Kidney capillary endothelial cell (primary cell): ENCODE results near the gene PRELP.
"Not testable (repeated sequence)": the region's sequence is repeated elsewhere in the genome, so short reads cannot be mapped to it uniquely, and the experiment has no call there.

Experiments
- DNase-seq: peaks from one replicate; pipeline ENCODE4 v3.0.0-alpha.2; 2018; ENCODE audit warnings: low spot score

PRELP gene

DNA sequence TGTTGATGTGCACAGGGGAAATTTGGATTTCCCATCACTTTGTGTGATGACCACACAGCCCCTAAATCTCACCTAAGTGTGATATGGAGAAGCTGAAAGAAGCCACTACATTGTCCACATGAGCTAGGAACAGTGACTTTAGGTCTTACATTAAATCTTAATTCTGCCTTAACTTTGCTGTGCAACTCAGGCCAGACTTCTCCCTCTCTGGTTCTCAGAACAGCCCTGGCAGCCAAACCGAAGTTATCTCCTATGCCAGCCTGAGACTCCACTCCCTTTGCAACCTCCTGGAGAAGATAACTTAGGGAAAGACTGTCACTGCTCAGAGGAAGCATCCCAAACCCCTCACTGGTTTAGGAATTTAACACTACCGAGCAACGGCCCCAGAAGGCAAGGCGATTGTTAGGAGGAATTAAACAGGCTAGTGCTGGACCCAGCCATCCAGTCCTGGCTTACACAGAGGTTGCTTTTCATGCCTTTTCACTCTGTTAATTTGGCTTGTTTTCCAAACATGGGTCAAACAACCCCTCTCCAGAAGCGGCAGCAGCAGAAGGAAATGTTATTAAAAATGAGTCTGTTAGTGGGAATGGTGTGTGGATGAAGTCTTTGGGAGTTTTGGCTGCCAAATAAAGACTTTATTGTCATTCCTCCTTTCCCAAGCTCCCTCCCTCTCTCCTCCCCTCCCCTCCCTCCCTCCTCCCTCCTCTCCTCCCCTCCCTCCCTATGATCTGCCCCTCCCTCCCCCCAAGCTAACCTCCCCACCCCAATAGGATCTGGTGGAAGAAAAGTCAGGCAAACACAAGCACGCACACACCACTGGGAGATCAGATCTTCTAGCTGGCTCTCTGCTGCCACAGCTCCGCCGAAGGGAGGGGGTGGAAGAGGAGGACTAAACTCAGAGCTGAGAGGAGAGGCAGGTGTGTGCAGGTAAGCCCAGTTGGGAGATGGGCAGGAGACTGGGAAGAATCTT lies at the start of gene PRELP:
Gene PRELP, plus strand, starts transcription at position 795 of the 970 bp plus-strand sequence. CDS start 7,379 bp downstream, outside the sequence.
- no peak for DNase-seq

DNA sequence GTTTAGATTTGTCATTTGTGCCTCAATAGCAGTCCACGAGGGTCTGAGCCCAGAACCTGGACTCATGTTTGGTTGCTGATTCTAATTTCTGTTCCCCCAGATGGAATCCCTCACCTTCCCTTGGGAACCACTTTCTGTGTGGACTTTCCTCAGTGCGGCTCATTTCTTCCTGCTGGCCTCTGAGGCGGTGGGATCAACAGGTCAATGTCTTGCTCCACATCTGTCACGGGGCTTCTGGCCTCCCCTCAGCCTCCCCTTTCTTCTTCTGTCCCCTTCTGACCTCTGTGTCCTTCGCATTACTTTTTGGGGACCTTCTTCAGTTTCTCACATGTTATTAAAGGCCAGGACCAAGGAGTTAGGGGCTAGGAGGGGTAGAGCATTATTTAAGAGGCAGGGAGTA lies 49.2 kb upstream of the PRELP start:
- DNase-seq, result no peak

DNA sequence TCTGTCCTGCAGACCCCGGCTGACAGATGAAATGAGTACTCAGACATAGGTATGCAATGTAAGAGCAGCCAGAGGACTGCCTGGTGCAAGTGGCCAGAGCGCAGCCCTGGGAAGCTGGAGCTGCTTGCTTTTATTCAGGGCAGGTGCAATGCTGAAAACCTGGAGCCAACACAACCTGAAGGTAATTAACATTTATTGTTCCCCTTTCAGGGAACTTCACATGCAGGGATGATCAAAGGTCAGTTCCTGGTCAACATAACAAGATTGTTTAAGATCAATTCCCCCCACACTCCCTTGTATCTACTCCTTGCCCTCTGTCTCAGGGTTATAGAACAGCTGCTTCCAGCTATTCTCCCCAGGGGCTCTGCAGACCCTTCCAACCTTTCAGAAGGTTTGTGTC lies 48.7 kb upstream of the PRELP start:
- no peak for DNase-seq

DNA sequence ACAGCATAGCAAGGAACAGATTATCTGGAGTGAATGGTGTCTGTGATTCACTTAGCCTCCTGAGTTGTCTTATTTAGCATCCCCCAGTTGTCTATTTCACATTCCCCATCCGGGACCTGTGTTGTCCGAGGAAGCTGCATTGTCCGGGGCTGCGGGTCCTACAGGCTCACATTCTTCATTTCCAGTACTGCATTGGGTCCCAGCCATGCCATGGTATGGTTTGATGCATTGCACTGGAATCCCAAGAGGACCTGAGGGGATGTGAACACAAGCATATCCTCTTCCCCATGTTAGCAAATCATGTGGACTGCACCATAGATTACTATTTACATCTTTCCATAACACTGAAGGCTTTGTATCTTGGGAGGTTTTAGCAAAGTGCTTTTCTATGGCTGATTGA lies 48.2 kb upstream of the PRELP start:
- no peak for DNase-seq

DNA sequence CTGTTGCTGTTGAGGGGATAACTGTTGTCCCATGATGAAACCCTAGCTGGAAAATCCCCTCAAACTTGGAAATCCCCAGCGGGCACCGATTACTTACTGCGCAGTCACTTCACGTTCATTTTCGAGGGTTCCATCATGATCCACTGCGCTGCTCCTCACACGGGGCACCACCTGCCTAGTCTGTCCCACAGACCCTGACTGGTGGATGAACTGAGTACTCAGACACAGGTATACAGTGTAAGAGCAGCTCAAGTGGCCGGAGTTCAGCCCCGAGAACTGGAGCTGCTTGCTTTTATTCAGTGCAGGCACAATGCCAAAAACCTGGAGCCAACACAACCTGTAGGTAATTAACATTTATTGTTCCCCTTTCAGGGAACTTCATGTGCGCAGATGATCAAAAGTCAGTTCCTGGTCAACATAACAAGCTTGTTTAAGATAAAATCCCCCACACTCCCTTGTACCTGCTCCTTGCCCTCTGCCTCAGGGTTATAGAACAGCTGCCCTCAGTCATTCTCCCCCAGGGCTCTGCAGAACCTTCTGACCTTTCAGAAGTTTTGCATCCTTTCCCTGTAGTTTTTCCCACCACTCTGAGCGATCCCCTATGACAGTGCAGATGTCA lies 46.5 kb upstream of the PRELP start:
- DNase-seq, result no peak

DNA sequence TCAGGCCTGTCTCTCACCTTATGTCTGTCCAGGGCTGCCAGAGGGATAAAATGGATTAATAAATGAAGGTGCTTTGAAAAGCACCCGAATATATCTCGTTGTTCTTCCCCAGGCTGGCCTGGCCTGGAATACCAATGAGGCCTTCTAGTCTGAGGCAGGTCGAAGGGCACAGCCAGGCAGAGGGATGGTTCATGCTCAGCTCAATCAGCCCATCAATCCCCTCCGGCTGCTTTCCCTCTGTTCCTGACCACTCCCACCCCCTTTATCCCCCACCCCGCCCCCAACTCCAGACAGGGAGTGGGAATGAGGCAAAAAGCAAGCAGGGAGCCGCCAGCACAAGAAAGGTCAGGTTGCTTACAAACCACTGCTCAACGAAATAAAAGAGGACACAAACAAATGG lies 40.0 kb upstream of the PRELP start:
- DNase-seq, result no peak

DNA sequence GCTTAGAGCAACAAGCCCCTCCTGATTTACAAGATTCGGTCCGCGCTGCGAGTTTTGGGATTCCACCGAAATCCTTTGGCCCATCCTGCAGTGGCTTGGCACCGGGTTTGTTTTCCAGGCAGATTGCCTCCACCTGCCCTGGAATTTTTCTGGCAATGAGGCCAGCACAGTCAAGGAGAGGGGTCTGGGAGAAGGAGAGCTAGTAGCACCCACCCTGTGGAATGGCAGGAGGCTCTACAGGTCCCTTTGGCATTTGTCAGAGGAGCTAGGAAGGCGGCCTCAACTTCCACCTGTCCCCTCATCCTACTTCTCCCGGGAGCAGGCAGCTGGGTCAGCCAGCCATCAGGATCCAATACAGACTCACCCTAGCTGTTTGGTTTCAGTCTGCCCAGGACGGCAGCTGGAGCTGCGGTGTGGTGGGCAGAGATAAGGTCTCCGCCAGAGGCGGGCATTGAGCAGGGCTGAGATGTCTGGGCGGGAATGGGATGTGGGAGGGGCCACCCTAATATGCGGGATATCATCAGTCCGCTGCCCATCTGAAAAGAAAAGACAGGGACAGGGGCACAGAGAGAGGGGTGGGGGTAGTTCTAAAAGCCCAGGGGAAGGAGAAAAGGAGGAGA lies 37.8 kb upstream of the PRELP start:
- DNase-seq, result no peak

DNA sequence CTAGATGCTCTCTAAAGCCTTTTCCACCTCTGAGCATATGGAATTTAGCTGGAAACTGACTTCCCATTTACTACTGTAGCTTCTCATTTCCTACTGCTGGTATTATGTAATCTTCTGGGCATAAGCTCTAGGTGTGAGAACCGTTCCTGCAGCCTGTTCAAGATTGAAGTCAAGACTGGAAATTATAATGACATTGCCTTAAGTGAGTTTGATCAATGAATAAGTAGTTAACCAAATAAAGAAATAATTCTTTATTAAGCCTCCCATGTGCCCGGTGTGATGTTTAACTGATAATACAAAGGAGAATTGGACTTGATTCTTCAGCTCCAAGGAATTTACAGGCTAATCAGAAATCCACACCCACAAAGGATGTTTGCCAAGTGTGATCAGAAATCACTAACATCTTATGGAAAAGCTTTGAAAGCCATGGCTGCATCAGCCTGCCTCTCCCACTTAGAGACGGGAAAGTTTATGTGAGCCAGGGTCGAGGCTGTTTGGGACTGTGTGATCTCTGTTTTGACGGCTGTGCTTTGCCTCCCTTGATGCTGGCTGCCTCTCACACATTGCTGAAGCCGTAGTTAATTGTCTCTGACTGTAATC lies 36.4 kb upstream of the PRELP start:
- DNase-seq, result no peak

DNA sequence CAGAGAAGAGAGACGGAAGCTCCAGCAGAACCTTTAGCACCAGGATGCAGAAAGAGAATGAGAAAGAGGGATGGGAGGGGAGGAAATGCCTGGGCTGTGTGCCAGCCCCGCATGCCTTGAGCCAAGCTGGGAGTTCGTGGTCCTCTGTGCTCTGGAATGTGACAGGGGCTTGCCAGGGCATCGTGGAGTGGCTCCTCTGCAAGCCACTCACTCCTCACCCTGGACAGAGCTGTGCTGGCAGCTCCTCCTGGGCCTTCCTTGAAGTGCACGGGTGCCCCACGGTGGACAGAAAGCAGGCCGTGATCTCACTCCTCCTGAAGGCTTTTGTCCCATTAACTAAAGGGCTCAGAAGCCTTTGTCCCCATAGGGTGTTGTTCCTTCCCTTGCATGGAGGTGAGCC lies 34.8 kb upstream of the PRELP start:
- peak; percentile 16 for DNase-seq

DNA sequence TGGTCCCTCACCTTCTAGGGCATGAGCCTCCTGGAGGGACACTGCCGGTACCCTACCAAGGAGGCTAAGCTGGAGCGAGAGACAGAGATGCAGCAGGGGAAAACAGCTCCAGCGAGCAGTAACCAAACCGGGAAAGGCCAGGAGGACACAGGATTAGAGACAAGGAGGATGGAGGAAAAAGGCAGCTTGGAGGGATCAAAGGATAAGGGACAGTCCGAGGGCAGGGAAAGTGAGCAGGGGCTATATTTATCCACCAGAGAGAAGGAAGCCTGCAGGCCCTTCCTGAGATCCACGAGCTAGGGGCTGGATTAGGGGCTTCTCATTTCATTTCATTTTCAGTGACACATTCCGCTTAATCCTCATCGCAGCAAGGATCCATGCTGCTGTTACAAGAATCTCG lies 33.8 kb upstream of the PRELP start:
- DNase-seq, result no peak

DNA sequence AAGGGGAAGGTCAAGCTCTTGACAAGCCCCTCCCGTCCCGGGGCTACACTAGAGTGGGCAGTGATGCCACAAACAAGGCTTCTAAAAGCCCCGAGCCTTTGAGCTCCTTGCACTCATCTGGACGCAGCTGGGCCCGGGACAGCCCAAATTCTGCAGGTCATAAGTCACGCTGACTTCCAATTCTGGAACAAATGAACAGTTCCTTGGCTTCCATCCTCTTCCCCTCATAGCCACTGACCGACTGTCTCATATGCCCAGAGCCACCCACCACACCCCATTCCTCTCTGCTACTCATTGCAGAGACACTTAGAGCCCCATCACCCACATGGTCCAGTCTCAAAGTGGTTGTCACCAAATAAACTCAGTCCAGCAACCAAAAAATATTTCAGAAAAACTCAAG lies 32.8 kb upstream of the PRELP start:
- DNase-seq, result no peak

DNA sequence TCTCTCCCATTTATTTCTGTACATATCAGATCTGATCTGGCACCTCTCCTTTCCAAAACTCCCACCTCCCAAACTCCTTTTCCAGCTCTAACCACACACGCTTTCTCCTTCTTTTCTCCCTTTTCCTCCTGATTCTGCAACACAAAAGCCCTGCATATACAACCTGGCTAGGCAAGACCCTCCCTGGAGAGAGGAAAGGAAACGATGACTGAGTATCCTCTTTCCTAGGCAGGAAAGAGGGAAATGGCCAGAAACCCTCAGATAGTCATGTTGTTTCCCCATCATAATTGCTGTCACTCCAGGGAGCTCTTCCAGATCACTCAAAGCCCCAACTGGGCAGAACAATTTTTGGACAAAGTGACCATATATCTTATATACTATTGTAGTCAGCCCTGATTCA lies 32.3 kb upstream of the PRELP start:
- no peak for DNase-seq

DNA sequence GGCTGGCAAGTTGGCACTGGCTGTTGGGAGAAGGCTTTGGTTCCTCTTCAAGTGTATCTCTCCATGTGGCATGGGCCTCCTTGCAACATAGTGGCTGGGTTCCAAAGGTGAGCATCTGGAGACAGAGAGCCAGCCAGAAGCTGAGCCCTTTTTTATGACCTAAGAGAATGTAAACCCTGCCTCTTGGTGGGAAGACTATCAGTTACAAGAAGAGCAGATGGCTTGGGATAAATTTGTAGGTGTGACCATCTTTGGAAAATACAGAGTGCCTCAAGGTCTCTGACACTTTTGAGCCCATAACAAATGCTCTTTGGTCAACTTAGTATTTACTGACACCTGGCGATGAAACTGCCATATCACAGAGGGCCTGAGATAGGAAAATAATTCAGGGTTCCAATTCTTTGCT lies 31.4 kb upstream of the PRELP start:
- no peak for DNase-seq

DNA sequence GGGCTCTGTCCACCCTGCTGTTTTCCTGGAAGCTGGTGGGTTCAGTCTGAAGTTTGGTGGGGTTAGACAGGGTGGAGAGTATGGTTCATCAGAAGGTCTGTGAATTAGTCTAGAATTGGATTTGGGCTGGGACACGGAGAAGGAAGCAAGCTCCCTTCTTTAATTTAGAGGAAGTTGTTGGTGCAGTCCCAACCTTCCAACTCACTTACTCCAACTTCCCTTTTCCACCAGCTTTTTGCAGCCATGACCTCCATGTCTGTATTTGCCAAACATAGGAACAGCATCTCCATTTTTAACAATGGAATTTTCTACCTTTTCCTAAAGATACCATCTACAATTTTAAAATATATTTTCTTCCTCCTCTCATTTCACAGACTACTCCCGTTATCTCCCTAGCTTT lies 28.5 kb upstream of the PRELP start:
- no peak for DNase-seq

DNA sequence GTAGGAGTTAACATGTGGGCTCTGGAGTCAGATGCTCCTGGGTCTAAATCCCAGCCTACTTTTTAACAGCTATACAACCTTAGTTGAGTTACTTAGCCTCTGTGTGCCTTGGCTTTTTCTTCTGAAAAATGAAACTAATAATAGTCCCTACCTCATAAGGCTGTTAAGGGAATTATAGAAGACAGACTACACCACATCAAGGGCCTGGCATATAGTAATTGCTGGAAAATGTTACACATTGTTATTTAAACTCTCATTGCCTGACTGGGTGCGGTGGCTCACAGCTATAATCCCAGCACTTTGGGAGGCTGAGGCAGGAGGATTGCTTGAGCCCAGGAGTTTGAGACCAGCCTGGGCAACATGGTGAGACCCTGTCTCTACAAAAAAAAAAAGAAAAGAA lies 28.0 kb upstream of the PRELP start:
- not testable (repeated sequence) for DNase-seq

DNA sequence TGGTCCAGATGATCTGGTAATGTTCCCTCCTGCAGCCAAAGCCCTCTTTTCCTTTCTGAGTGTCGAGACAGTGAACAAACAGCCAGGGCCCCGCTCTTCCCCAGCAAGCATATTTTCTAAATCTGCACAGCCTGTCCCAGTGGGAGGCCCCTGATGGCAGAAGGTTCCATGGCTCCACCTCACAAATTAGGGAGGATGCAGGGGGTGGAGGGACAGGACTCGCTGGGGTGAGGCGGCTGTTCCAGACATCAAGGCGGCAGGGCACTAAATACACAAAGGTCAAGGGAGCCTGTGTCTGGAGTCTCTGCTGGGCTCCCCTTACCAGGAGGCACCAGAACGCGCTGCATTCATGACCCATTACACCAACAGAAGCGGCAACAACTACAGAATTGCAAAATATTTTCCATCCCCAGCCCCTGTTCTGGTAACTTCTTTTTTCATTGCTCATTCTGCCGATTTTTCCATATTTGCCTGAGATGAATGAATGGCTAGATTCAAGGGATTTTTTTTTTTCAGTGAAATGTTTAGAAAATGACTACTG lies 27.0 kb upstream of the PRELP start:
- DNase-seq, result no peak

DNA sequence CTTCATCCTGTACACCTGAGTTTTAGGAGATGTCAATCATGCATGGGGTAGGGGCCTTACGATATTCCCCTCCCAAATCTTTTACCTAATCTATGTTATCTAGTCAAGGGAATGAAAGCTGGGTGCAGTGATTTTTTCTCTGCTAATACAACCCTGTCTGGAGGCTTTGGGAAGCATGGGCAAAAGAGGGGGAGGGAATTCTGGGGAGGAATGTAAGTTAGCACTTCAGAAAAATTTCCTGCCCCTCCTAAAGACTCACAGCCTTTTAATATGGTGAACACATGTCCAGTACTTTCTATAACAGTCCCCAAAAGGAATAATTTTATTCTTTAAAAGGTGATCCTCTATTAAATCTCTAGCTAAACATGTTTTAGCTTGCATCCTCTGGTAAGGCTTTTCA lies 25.6 kb upstream of the PRELP start:
- no peak for DNase-seq

DNA sequence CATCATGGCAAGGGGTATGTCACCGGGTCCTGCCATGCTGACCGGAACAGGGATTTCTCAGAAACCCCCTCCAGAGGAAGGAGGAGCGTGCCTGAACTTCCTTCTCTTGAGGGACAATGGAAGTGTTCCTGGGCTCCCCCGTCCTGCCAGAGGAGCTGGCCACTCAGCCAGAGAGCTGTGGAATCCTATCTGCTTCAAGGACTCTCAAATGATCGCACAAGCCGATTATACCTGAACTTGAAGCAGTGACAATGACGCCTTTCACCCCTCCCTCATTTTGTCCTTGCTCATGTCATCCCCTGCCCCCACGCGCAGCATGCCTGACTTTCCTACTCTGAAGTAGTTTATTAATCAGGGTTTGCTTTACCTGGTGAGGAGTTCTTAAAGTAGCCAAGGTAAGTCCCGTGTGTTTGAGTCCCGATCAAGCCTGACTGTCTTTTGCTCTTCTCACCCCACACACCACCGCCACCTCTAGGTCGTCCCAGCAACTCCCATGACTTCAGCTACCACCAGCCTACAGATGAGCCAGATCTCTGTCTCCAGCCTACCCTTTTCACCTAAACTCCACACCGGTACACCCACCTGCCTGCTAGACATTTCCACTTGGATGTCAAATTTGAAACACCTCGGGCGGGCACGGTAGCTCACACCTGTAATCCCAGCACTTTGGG lies 25.0 kb upstream of the PRELP start:
- DNase-seq, result no peak

DNA sequence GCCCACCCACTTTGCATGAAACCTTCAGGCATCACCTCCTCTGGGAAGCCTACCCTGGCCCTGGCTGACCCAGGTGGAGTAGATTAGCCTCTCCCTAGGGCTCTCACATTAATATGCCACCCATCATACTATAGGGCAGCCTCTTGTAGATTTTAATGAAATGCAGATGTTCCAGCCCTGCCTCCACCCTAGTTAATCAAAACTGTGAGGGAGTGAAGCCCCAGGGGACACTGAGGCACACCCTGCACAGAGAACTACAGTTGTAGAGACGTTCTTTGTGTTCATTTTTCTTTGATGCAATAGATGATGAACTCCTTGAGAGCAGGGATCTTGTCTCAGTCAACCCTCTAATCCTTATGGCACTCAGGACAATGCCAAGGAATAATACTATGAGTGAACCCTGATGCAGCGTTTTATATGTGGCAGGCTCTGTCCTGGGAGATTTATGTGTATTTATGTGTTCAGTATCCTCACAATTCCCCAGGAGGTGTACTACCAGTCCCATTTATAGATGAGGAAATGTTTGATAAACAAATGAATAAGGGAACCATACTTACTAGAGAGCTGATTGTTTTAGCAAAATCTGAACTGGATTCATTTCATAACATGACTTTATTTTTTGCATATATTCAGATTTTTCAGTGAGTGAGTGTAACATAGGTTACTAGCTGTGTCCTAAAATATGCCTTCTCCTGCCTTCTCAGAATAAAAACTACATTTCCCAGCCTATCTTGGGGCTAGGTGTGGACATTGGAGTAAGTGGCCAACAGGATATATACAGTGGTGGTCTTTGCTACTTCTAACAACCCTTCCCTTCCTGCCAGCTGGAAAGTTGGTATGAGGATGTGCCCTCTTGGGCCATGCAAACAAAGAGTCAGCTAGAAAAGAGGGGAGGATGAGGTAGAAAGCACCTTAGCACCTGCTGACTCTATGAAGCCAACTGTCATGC lies 23.5 kb upstream of the PRELP start:
- DNase-seq, result no peak

DNA sequence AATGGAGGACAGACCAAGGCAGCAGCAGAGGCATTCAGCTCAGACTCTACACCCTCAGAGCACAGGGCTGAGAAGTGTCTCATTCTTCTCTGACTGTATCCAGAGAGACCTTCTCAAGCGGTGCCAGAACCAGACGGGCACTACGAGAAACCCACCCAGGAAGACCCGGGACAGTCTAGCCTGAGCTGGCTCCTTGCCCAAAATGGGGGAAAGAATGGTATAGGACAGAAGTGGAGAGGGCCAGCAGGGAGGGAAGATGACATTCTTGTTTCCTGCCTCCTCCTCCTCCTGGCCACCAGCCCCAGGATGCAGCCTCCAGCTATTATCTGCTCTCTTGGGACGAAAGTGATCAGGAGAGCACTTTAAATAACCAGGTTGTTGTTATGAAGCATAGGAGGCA lies 22.6 kb upstream of the PRELP start:
- no peak for DNase-seq

DNA sequence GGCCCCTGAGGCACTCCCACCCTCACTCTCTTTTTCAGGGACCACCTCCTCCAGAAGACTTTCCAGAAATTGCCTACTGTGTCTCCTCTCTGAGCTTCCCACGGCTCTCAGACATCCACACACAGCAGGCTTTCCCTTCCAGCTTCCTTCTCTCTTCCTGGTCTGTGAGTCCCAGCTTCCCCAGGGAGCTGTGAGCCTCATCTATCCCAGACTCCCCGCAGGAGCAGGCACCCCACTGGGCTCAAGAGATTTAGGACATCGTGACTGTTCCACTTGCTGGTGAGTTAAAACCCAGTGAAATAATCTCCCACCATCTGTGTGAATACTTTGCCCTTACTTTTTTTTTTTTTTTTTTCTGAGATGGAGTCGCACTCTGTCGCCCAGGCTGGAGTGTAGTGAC lies 22.0 kb upstream of the PRELP start:
- DNase-seq, result no peak
